Measurements from ENCODE around the gene ARMC2. TPM values are rescaled to one million over a fixed set of nuclear protein-coding genes. Genes with fewer than 3 reads are reported as not detected.

The ARMC2 gene
- total and polyA plus RNA-seq, 2 experiments from 2014 or later: 2.7 to 4.4 TPM

GRCh38 chr6:109013656-109014305, 165.6 kb downstream of the ARMC2 start:
- H3K4me1 ChIP-seq (ENCODE audit: insufficient read depth): no peaks in the 10 kb centered on the region
- Mint-ChIP-seq H3K36me3 (ENCODE audit: low read depth) (no peaks in the 10 kb centered on the region), H3K4me1 (peaks cover 3% of the 10 kb centered on the region), H3K27ac (no peak overlapping the region), H3K27me3 (ENCODE audit: insufficient read depth, low read depth, poor library complexity) (no peaks in the 10 kb centered on the region), H3K9me3 (no peaks in the 10 kb centered on the region), H3K4me3 (no peak overlapping the region)
- H3F3A ChIP-seq (replicated peaks; ENCODE audit: low read depth): no peaks in the 10 kb centered on the region
- TF ChIP-seq ZNF114 (CRISPR knock-in tag; IDR thresholded peaks at IDR 0.05): no peak
- no peak for TF ChIP-seq NANOG (IDR thresholded peaks at IDR 0.05; ENCODE audit: borderline replicate concordance)
- no peak for TF ChIP-seq CREB1 (CRISPR knock-in tag; IDR thresholded peaks at IDR 0.05; ENCODE audit: low read depth)
- TF ChIP-seq STAT1 (IDR thresholded peaks at IDR 0.05; ENCODE audit: unreplicated experiment): no peak
- no peak for TF ChIP-seq ETS1 (IDR thresholded peaks at IDR 0.05)
- no peak for TF ChIP-seq CTCF (conservative IDR thresholded peaks at IDR 0.05; ENCODE audit: low read depth in 2 of 2)
- no peak for TF ChIP-seq EZH2phosphoT487 (IDR thresholded peaks at IDR 0.05; ENCODE audit: unreplicated experiment)
- TF ChIP-seq EZH2 (IDR thresholded peaks at IDR 0.05; ENCODE audit: low read depth, unreplicated experiment): no peak
- no peaks in the 10 kb centered on the region for H3K27me3 ChIP-seq (ENCODE audit: insufficient read depth)
- H3K36me3 ChIP-seq (ENCODE audit: insufficient read depth): no peaks in the 10 kb centered on the region
- no peak overlapping the region for H3K4me3 ChIP-seq
- no peak for ATAC-seq
- no peak overlapping the region for H3K27ac ChIP-seq (ENCODE audit: low read depth)
- no peaks in the 10 kb centered on the region for H4K20me1 ChIP-seq (replicated peaks; ENCODE audit: insufficient read depth)
- H3K9me2 ChIP-seq (ENCODE audit: insufficient read depth): no peaks in the 10 kb centered on the region
- no peaks in the 10 kb centered on the region for H3K79me2 ChIP-seq (replicated peaks; ENCODE audit: insufficient read depth)
- DNase-seq (ENCODE audit: low spot score): no peak
- no peak overlapping the region for H2AFZ ChIP-seq
- H3K4me2 ChIP-seq: no peak overlapping the region

GRCh38 chr6:109014606-109015005, 166.4 kb downstream of the ARMC2 start:
- H3K4me3 Mint-ChIP-seq: no peak overlapping the region
- no peaks in the 10 kb centered on the region for H3F3A ChIP-seq (replicated peaks; ENCODE audit: low read depth)
- no peak for ATAC-seq
- no peak overlapping the region for H2AFZ ChIP-seq
- no peak overlapping the region for H3K4me2 ChIP-seq
- no peaks in the 10 kb centered on the region for H3K27me3 ChIP-seq (ENCODE audit: insufficient read depth)
- H3K9me3 Mint-ChIP-seq: no peaks in the 10 kb centered on the region
- no peaks in the 10 kb centered on the region for H3K36me3 ChIP-seq (ENCODE audit: insufficient read depth)
- no peaks in the 10 kb centered on the region for H3K9me2 ChIP-seq (ENCODE audit: insufficient read depth)
- peak overlapping the region; percentile 3; the same call in 1 of the 2 replicates for H3K27ac Mint-ChIP-seq
- no peak overlapping the region for H3K4me3 ChIP-seq
- no peaks in the 10 kb centered on the region for H4K20me1 ChIP-seq (replicated peaks; ENCODE audit: insufficient read depth)
- H3K36me3 Mint-ChIP-seq (ENCODE audit: low read depth): no peaks in the 10 kb centered on the region
- no peak overlapping the region for H3K27ac ChIP-seq (ENCODE audit: low read depth)
- no peak for TF ChIP-seq EZH2 (IDR thresholded peaks at IDR 0.05; ENCODE audit: low read depth, unreplicated experiment)
- TF ChIP-seq ETS1 (IDR thresholded peaks at IDR 0.05): no peak
- no peak for TF ChIP-seq POLR2AphosphoS5 (IDR thresholded peaks at IDR 0.05; ENCODE audit: low read depth)
- no peak for TF ChIP-seq CTCF (conservative IDR thresholded peaks at IDR 0.05; ENCODE audit: low read depth in 2 of 2)
- no peak for TF ChIP-seq STAT1 (IDR thresholded peaks at IDR 0.05; ENCODE audit: unreplicated experiment)
- TF ChIP-seq EZH2phosphoT487 (IDR thresholded peaks at IDR 0.05; ENCODE audit: unreplicated experiment): no peak
- TF ChIP-seq ZNF114 (CRISPR knock-in tag; IDR thresholded peaks at IDR 0.05): no peak
- peaks cover 3% of the 10 kb centered on the region for H3K4me1 Mint-ChIP-seq
- no peak for DNase-seq (ENCODE audit: low spot score)
- H3K4me1 ChIP-seq (ENCODE audit: insufficient read depth): no peaks in the 10 kb centered on the region
- no peaks in the 10 kb centered on the region for H3K79me2 ChIP-seq (replicated peaks; ENCODE audit: insufficient read depth)
- no peaks in the 10 kb centered on the region for H3K27me3 Mint-ChIP-seq (ENCODE audit: insufficient read depth, low read depth, poor library complexity)

All from GM23338 (cell line).